Ascending aorta (tissue), 2 donors: ENCODE results near the gene PLD3. TPM values are rescaled to one million over a fixed set of nuclear protein-coding genes. Genes with fewer than 3 reads are reported as not detected.

Experiments used
- DNase-seq, 2 donors: peaks; one replicate each; pipeline ENCODE4 v3.0.0-alpha.2; 2019; ENCODE audit warnings: low spot score in 2 of 2
- H3K27ac ChIP-seq, 2 donors: fragments of 200-600 bp; sonication (generic); one replicate each; pipeline ENCODE4 v1.5.1; 2016 to 2017; ENCODE audit warnings: mild to moderate bottlenecking in 1 of 2
- H3K27me3 ChIP-seq: fragments of 200-600 bp; sonication (generic); one replicate; pipeline ENCODE4 v1.5.1; 2017
- H3K36me3 ChIP-seq, 2 donors: fragments of 200-600 bp; sonication (generic); one replicate each; pipeline ENCODE4 v1.5.1; 2016
- H3K4me1 ChIP-seq, 2 donors: fragments of 200-600 bp; sonication (generic); one replicate each; pipeline ENCODE4 v1.5.1; 2016 to 2017; ENCODE audit warnings: mild to moderate bottlenecking in 1 of 2
- H3K4me3 ChIP-seq, 2 donors: fragments of 200-600 bp; sonication (generic); one replicate each; pipeline ENCODE4 v1.5.1; 2016 to 2017; ENCODE audit warnings: mild to moderate bottlenecking in 1 of 2
- H3K9me3 ChIP-seq, 2 donors: fragments of 200-600 bp; sonication (generic); one replicate each; pipeline ENCODE4 v1.5.1; 2016
- CTCF ChIP-seq, 3 experiments: fragments of 200-600 bp in 2 of 3; fragments of 450-650 bp in 1 of 3; sonication (generic) in 2 of 3; IDR thresholded peaks; one replicate each; pipeline ENCODE4 v1.5.1; 2016 to 2019; ENCODE audit warnings: antibody characterized with exemption in 3 of 3, mild to moderate bottlenecking in 1 of 3, moderate library complexity in 1 of 3
- intact Hi-C: fragments of 100-400 bp; cut with DNase I; formaldehyde crosslinking; loops from one replicate; pipeline ENCODE4 v1.15.1; 2023
- total RNA-seq: library from RNA; depleted of rRNA; stranded (reverse); fragments of >200 nt; gene quantifications from one replicate; pipeline ENCODE4 v1.1.0, GENCODE V29; 2016

Gene PLD3
- total RNA-seq, 1 donor from 2014 or later: 345 TPM

GRCh38 chr19:40410030-40410389 is 61.5 kb downstream of the PLD3 start:
- no peaks in the 10 kb centered on the region for H3K27me3 ChIP-seq
- H3K4me1 ChIP-seq: peaks cover 0 to 11% of the 10 kb centered on the region in 2 donors
- no peaks in the 10 kb centered on the region for H3K9me3 ChIP-seq
- DNase-seq: no peak
- no peaks in the 10 kb centered on the region for H3K36me3 ChIP-seq
- TF ChIP-seq CTCF (IDR thresholded peaks at IDR 0.05): no peak
- intact Hi-C loops: no loop called here
- H3K4me3 ChIP-seq: no peak overlapping the region
- no peak overlapping the region for H3K27ac ChIP-seq

- H3K27ac ChIP-seq: peak overlapping the region; percentile 40 to 50
- H3K36me3 ChIP-seq: no peaks in the 10 kb centered on the region
- no peak overlapping the region for H3K4me3 ChIP-seq
- H3K27me3 ChIP-seq: no peaks in the 10 kb centered on the region
- H3K4me1 ChIP-seq: peaks cover 0 to 11% of the 10 kb centered on the region in 2 donors
- H3K9me3 ChIP-seq: no peaks in the 10 kb centered on the region
- intact Hi-C loops: no loop called here
- no peak for TF ChIP-seq CTCF (IDR thresholded peaks at IDR 0.05)
- DNase-seq: no peak
Observed at GRCh38 chr19:40411125-40411842, 62.8 kb downstream of the PLD3 start.

GRCh38 chr19:40411958-40412499 is 63.5 kb downstream of the PLD3 start:
- TF ChIP-seq CTCF (IDR thresholded peaks at IDR 0.05): no peak
- no peak overlapping the region for H3K4me3 ChIP-seq
- no peaks in the 10 kb centered on the region for H3K9me3 ChIP-seq
- peak overlapping the region; percentile 40 to 50 for H3K27ac ChIP-seq
- intact Hi-C loops: no loop called here
- no peaks in the 10 kb centered on the region for H3K36me3 ChIP-seq
- no peaks in the 10 kb centered on the region for H3K27me3 ChIP-seq
- no peak for DNase-seq
- peaks cover 0 to 11% of the 10 kb centered on the region in 2 donors for H3K4me1 ChIP-seq

- H3K27me3 ChIP-seq: no peaks in the 10 kb centered on the region
- H3K27ac ChIP-seq: no peak overlapping the region
- H3K36me3 ChIP-seq: no peaks in the 10 kb centered on the region
- no peak for TF ChIP-seq CTCF (IDR thresholded peaks at IDR 0.05)
- no peak overlapping the region for H3K4me3 ChIP-seq
- H3K9me3 ChIP-seq: no peaks in the 10 kb centered on the region
- DNase-seq: no peak
- intact Hi-C loops: no loop called here
- H3K4me1 ChIP-seq: peaks cover 0 to 11% of the 10 kb centered on the region in 2 donors
Observed at GRCh38 chr19:40412866-40413265, 64.4 kb downstream of the PLD3 start.

GRCh38 chr19:40413291-40413845 is 64.9 kb downstream of the PLD3 start, which contains the start of gene PRX:
Gene PRX, minus strand, starts transcription at chr19:40413378. Its CDS starts 5,446 bp downstream, at chr19:40407932.
- Histone ChIP-seq H3K27me3 (no peaks in the 10 kb centered on the region), H3K36me3 (no peaks in the 10 kb centered on the region), H3K27ac (no peak within 1 kb of the TSS), H3K4me3 (no peak within 1 kb of the TSS), H3K9me3 (no peaks in the 10 kb centered on the region), H3K4me1 (peaks cover 0 to 11% of the 10 kb centered on the region in 2 donors)
- no peak for DNase-seq
- TF ChIP-seq CTCF (IDR thresholded peaks at IDR 0.05): no peak
- intact Hi-C loops: no loop called here
